Testis (tissue), 2 donors: Measurements from ENCODE around the gene SFTPA2.
"Not testable (repeated sequence)": the region's sequence is repeated elsewhere in the genome, so short reads cannot be mapped to it uniquely, and the experiment has no call there.

Experiments
- CTCF ChIP-seq, 3 experiments: fragments of 450-650 bp in 2 of 3; fragments of 200-600 bp in 1 of 3; sonication (generic) in 1 of 3; IDR thresholded peaks; one replicate each; pipeline ENCODE4 v1.5.1; 2016 to 2019; ENCODE audit warnings: antibody characterized with exemption in 3 of 3, mild to moderate bottlenecking in 2 of 3, moderate library complexity in 1 of 3
- POLR2A ChIP-seq: fragments of 450-650 bp; IDR thresholded peaks from one replicate; pipeline ENCODE4 v1.6.1; 2017; ENCODE audit warnings: antibody characterized with exemption, mild to moderate bottlenecking, moderate library complexity

GRCh38 chr10:79547128-79547527 is 13.1 kb downstream of the SFTPA2 start:
- not testable (repeated sequence) for TF ChIP-seq CTCF (IDR thresholded peaks at IDR 0.05); POLR2A
